Tibial artery (tissue), 4 donors: ENCODE measurements around the gene WFDC13.
"Not testable (repeated sequence)": the region's sequence is repeated elsewhere in the genome, so short reads cannot be mapped to it uniquely, and the experiment has no call there.

Experiments
- DNase-seq, 2 donors: peaks; one replicate each; pipeline ENCODE4 v3.0.0-alpha.2; 2019
- H3K27ac ChIP-seq, 2 donors: fragments of 200-600 bp; sonication (generic) in 1 of 2; 1 replicate in 1 of 2; 2 replicates in 1 of 2; pipeline ENCODE4 v1.5.1; 2018 to 2019; ENCODE audit warnings: mild to moderate bottlenecking in 1 of 2
- H3K27me3 ChIP-seq, 2 donors: fragments of 200-600 bp; sonication (generic) in 1 of 2; one replicate each; pipeline versions ENCODE4 v1.5.1 to v1.6.0; 2016 to 2019
- H3K36me3 ChIP-seq, 3 donors: fragments of 200-600 bp; sonication (generic) in 2 of 3; one replicate each; pipeline ENCODE4 v1.5.1; 2016 to 2019; ENCODE audit warnings: mild to moderate bottlenecking in 2 of 3
- H3K4me1 ChIP-seq, 4 donors: fragments of 200-600 bp; sonication (generic) in 2 of 4; 1 replicate in 3 of 4; 2 replicates in 1 of 4; pipeline ENCODE4 v1.5.1; 2016 to 2019
- H3K4me3 ChIP-seq, 2 donors: fragments of 200-600 bp; sonication (generic) in 1 of 2; 1 replicate in 1 of 2; 2 replicates in 1 of 2; pipeline ENCODE4 v1.5.1; 2018 to 2019; ENCODE audit warnings: mild to moderate bottlenecking in 2 of 2
- H3K9me3 ChIP-seq, 3 donors: fragments of 200-600 bp; sonication (generic) in 1 of 3; one replicate each; pipeline ENCODE4 v1.5.1; 2016 to 2019
- intact Hi-C: fragments of 100-400 bp; cut with DNase I; formaldehyde crosslinking; loops from one replicate; pipeline ENCODE4 v1.15.0; 2023; ENCODE audit warnings: low total_unique reads
- TF ChIP-seq, protein P1 (sequence below), 2 experiments: fragments of 200-600 bp in 1 of 2; fragments of 450-650 bp in 1 of 2; IDR thresholded peaks; one replicate each; pipeline ENCODE4 v1.5.1; 2017 to 2019; ENCODE audit warnings: antibody characterized with exemption in 2 of 2, mild to moderate bottlenecking in 1 of 2, moderate library complexity in 1 of 2

Gene WFDC13, protein sequence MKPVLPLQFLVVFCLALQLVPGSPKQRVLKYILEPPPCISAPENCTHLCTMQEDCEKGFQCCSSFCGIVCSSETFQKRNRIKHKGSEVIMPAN

DNA sequence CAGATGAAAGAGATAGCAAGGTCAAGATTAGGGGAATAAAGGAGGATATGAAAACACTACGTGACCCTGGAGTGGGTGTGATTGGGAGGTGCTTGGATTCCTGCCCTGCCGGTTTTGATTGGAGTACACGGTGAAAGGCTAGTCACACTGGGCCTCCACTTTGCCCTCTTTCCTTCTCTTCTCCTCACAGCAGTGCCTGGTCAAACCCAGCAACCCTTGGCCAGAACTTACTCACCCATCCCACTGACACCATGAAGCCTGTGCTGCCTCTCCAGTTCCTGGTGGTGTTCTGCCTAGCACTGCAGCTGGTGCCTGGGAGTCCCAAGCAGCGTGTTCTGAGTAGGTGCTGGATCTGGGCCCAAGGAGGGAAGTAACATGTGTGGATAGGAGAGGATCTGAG lies at the start of gene WFDC13:
Gene WFDC13, plus strand, starts transcription at position 166 of the 400 bp plus-strand sequence. Its CDS starts 86 bp downstream, at position 252.
- Histone ChIP-seq H3K36me3 (no peaks in the 10 kb centered on the region), H3K9me3 (no peaks in the 10 kb centered on the region), H3K4me3 (no peak within 1 kb of the TSS), H3K4me1 (no peaks in the 10 kb centered on the region), H3K27ac (no peak within 1 kb of the TSS), H3K27me3 (no peaks in the 10 kb centered on the region)
- DNase-seq, result no peak
- intact Hi-C loops, result no loop called here
- TF ChIP-seq, protein P1, sequence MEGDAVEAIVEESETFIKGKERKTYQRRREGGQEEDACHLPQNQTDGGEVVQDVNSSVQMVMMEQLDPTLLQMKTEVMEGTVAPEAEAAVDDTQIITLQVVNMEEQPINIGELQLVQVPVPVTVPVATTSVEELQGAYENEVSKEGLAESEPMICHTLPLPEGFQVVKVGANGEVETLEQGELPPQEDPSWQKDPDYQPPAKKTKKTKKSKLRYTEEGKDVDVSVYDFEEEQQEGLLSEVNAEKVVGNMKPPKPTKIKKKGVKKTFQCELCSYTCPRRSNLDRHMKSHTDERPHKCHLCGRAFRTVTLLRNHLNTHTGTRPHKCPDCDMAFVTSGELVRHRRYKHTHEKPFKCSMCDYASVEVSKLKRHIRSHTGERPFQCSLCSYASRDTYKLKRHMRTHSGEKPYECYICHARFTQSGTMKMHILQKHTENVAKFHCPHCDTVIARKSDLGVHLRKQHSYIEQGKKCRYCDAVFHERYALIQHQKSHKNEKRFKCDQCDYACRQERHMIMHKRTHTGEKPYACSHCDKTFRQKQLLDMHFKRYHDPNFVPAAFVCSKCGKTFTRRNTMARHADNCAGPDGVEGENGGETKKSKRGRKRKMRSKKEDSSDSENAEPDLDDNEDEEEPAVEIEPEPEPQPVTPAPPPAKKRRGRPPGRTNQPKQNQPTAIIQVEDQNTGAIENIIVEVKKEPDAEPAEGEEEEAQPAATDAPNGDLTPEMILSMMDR (IDR thresholded peaks at IDR 0.05), result no peak

DNA sequence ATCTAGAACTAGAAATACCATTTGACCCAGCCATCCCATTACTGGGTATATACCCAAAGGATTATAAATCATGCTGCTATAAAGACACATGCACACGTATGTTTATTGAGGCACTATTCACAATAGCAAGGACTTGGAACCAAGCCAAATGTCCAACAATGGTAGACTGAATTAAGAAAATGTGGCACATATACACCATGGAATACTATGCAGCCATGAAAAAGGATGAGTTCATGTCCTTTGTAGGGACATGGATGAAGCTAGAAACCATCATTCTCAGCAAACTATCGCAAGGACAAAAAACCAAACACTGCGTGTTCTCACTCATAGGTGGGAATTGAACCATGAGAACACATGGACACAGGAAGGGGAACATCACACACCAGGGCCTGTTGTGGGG lies 44.8 kb upstream of the WFDC13 start:
- H3K27ac ChIP-seq, DNase-seq, H3K27me3 ChIP-seq, H3K9me3 ChIP-seq, intact Hi-C loops, H3K4me3 ChIP-seq, H3K4me1 ChIP-seq, H3K36me3 ChIP-seq: not testable (repeated sequence)

DNA sequence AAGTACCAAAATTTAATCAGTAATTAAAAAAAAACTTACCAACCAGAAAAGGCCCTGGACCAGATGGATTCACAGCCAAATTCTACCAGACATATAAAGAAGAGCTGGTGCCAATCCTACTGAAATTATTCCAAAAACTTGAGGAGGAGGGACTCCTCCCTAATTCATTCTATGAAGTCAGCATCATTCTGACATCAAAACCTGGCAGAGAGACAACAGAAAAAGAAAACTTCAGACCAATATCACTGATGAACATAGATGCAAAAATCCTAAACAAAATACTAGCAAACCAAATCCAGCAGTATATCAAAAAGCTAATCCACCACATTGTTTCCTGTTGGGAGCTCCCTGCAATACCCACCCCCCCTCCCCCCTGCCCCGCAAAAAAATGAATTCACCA lies 31.7 kb upstream of the WFDC13 start, which contains the start of gene WFDC11:
Gene WFDC11, minus strand, starts transcription at position 101 of the 400 bp plus-strand sequence. CDS start 19,639 bp downstream, outside the sequence.
- intact Hi-C loops, result no loop called here

DNA sequence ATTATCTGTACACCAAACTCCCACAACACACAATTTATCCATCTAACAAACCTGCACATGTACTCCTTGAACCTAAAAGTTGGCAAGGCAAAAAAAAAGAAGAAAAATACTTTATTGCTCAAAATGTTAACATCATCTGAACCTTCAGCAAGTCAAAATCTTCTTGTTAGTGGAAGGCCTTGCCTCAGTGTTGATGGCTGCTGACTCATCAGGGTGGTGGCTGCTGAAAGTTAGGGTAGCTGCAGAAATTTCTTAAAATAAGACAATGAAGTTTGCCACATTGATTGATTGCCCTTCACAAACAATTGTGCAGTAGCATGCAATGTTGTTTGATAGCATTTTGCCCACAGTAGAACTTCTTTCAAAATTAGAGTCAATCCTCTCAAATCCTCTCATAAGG lies 29.1 kb upstream of the WFDC13 start:
- intact Hi-C loops, result no loop called here
- Histone ChIP-seq H3K4me3 (no peak overlapping the region), H3K27me3 (no peaks in the 10 kb centered on the region), H3K27ac (no peak overlapping the region), H3K9me3 (peaks cover 0 to 6% (median 4%) of the 10 kb centered on the region in 3 donors), H3K4me1 (no peaks in the 10 kb centered on the region), H3K36me3 (no peaks in the 10 kb centered on the region)
- no peak for DNase-seq
- TF ChIP-seq, protein P1 (IDR thresholded peaks at IDR 0.05), result no peak

More for the DNA sequence above, 31.7 kb upstream of the WFDC13 start, which contains the start of gene WFDC11:
- Histone ChIP-seq H3K4me3 (no peak within 1 kb of the TSS), H3K27me3 (no peaks in the 10 kb centered on the region), H3K4me1 (no peaks in the 10 kb centered on the region), H3K9me3 (peaks cover 0 to 6% (median 0%) of the 10 kb centered on the region in 3 donors), H3K27ac (no peak within 1 kb of the TSS), H3K36me3 (no peaks in the 10 kb centered on the region)
- TF ChIP-seq, protein P1 (IDR thresholded peaks at IDR 0.05), result no peak
- no peak for DNase-seq

DNA sequence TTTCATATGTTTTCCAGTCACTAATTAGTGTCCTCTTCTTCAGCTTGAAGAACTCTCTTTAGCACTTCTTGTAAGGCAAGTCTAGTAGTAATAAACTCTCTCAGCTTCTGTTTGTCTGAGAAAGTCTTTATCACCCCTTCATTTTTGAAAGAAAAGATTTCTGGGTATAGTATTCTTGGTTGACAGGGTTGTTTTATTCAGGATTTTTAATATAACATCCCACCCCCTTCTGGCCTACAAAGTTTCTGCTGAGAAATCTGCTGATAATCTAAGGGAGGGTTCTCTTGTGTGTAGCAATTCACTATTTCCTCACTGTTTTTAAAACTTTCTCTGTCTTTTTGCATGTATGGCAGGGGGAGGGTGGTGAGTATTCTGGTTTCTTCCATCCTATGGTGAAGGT lies 22.2 kb upstream of the WFDC13 start:
- Histone ChIP-seq H3K27ac (no peak overlapping the region), H3K36me3 (no peaks in the 10 kb centered on the region), H3K4me1 (no peaks in the 10 kb centered on the region), H3K4me3 (no peak overlapping the region), H3K9me3 (peaks cover 0 to 32% (median 27%) of the 10 kb centered on the region in 3 donors), H3K27me3 (no peaks in the 10 kb centered on the region)
- TF ChIP-seq, protein P1 (IDR thresholded peaks at IDR 0.05), result no peak
- DNase-seq, result no peak
- intact Hi-C loops, result no loop called here

DNA sequence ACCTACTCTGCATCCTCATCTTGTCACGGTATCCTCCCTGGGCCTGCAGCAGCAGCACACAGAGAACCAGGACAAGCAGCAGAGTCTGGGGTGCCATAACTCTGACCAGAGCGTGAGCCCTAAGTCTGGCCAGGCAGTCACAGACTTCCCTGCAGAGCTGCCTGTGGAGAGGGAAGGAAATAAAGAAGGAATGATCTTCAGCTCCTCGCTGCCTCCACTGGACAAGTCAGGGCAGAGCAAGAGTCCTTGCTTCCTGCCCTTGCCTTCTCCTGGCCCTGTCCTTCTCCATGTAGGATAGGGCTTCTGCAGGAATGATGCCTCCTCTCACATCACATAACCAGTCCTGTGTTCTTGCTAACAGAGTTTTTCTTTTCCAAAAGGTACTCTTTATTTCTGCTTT lies 15.9 kb upstream of the WFDC13 start:
- Histone ChIP-seq H3K4me1 (no peaks in the 10 kb centered on the region), H3K27ac (no peak overlapping the region), H3K27me3 (no peaks in the 10 kb centered on the region), H3K4me3 (no peak overlapping the region), H3K9me3 (peaks cover 0 to 3% (median 0%) of the 10 kb centered on the region in 3 donors), H3K36me3 (no peaks in the 10 kb centered on the region)
- intact Hi-C loops, result no loop called here
- DNase-seq, result no peak
- TF ChIP-seq, protein P1 (IDR thresholded peaks at IDR 0.05), result no peak

DNA sequence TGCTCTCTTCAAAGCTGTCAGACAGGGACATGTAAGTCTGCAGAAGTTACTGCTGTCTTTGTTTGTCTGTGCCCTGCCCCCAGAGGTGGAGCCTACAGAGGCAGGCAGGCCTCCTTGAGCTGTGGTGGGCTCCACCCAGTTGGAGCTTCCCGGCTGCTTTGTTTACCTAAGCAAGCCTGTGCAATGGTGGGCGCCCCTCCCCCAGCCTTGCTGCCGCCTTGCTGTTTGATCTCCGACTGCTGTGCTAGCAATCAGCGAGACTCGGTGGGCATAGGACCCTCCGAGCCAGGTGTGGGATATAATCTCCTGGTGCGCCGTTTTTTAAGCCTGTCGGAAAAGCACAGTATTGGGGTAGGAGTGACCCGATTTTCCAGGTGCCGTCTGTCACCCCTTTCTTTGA lies 8.5 kb upstream of the WFDC13 start:
- DNase-seq, H3K9me3 ChIP-seq, intact Hi-C loops: not testable (repeated sequence)

More for the DNA sequence above, 8.5 kb upstream of the WFDC13 start:
- H3K27me3 ChIP-seq, H3K27ac ChIP-seq, H3K4me1 ChIP-seq, H3K36me3 ChIP-seq, H3K4me3 ChIP-seq: not testable (repeated sequence)
